ENCODE measurements around the gene CARD11. TPM values are rescaled to one million over a fixed set of nuclear protein-coding genes. Genes with fewer than 3 reads are reported as not detected.

CARD11 gene
- total and polyA plus RNA-seq, 7 experiments from 2014 or later = 13.3 to 136 (median 113) TPM

GRCh38 chr7:2967705-2968104, 76.0 kb downstream of the CARD11 start:
- peaks cover 0 to 22% (median 12%) of the 10 kb centered on the region in 3 experiments for H3K9me3 ChIP-seq (ENCODE audit: control insufficient read depth in 2 of 3, low read length in 3 of 3)
- ChIA-PET CTCF (no interaction called here), POLR2A (interaction anchor here (0.7 to 1.4 kb wide), 3 partner anchors 14 to 15 kb away, joined by 3 to 4 read pairs (median 3); no protein-coding TSS in a partner anchor)
- Mint-ChIP-seq H3K27ac (peak overlapping the region in 1 of 9 donors; percentile 29), H3K4me3 (no peak overlapping the region), H3K4me1 (peaks cover 20 to 43% (median 29%) of the 10 kb centered on the region in 7 donors), H3K9me3 (peaks cover 0 to 28% (median 18%) of the 10 kb centered on the region in 11 donors), H3K27me3 (no peaks in the 10 kb centered on the region), H3K36me3 (peaks cover 18 to 49% (median 35%) of the 10 kb centered on the region in 5 donors)
- no peaks in the 10 kb centered on the region for H3K27me3 ChIP-seq (ENCODE audit: control insufficient read depth in 2 of 2, insufficient read depth in 2 of 2, low read length in 2 of 2)
- peaks cover 0 to 38% (median 3%) of the 10 kb centered on the region in 3 experiments for H3K36me3 ChIP-seq (ENCODE audit: control insufficient read depth in 2 of 3, insufficient read depth in 3 of 3, low read length in 3 of 3)
- no peak for ATAC-seq
- intact Hi-C loops (cut with micrococcal nuclease) = no loop called here
- no peak overlapping the region for H3K4me3 ChIP-seq (ENCODE audit: low read length)
- no peak for DNase-seq
- no peak overlapping the region for H3K27ac ChIP-seq (ENCODE audit: low read depth, low read length)
- peaks cover 0 to 6% of the 10 kb centered on the region in 2 donors for H3K4me1 ChIP-seq (ENCODE audit: control insufficient read depth in 2 of 2, insufficient read depth in 2 of 2, low read length in 2 of 2)

GRCh38 chr7:2967253-2967652, 76.4 kb downstream of the CARD11 start:
- Mint-ChIP-seq H3K4me1 (peaks cover 19 to 43% (median 29%) of the 10 kb centered on the region in 7 donors), H3K27ac (peak overlapping the region in 1 of 9 donors; percentile 29), H3K9me3 (peaks cover 0 to 28% (median 18%) of the 10 kb centered on the region in 11 donors), H3K36me3 (peaks cover 18 to 47% (median 38%) of the 10 kb centered on the region in 5 donors), H3K4me3 (no peak overlapping the region), H3K27me3 (no peaks in the 10 kb centered on the region)
- CTCF ChIA-PET = no interaction called here
- intact Hi-C loops (cut with micrococcal nuclease) = no loop called here
- H3K27ac ChIP-seq (ENCODE audit: low read depth, low read length) = no peak overlapping the region
- peaks cover 0 to 22% (median 12%) of the 10 kb centered on the region in 3 experiments for H3K9me3 ChIP-seq (ENCODE audit: control insufficient read depth in 2 of 3, low read length in 3 of 3)
- no peak overlapping the region for H3K4me3 ChIP-seq (ENCODE audit: low read length)
- peaks cover 0 to 38% (median 3%) of the 10 kb centered on the region in 3 experiments for H3K36me3 ChIP-seq (ENCODE audit: control insufficient read depth in 2 of 3, insufficient read depth in 3 of 3, low read length in 3 of 3)
- H3K27me3 ChIP-seq (ENCODE audit: control insufficient read depth in 2 of 2, insufficient read depth in 2 of 2, low read length in 2 of 2) = no peaks in the 10 kb centered on the region
- DNase-seq (no peak), ATAC-seq (no peak)
- POLR2A ChIA-PET = interaction anchor here (0.7 to 1.5 kb wide), 4 partner anchors 8 to 16 kb away, joined by 3 to 4 read pairs (median 3); no protein-coding TSS in a partner anchor
- peaks cover 0 to 10% of the 10 kb centered on the region in 2 donors for H3K4me1 ChIP-seq (ENCODE audit: control insufficient read depth in 2 of 2, insufficient read depth in 2 of 2, low read length in 2 of 2)

- Histone ChIP-seq H3K36me3 (ENCODE audit: control insufficient read depth in 2 of 3, insufficient read depth in 3 of 3, low read length in 3 of 3) (peaks cover 0 to 38% (median 3%) of the 10 kb centered on the region in 3 experiments), H3K27me3 (ENCODE audit: control insufficient read depth in 2 of 2, insufficient read depth in 2 of 2, low read length in 2 of 2) (no peaks in the 10 kb centered on the region), H3K4me3 (ENCODE audit: low read length) (no peak overlapping the region), H3K4me1 (ENCODE audit: control insufficient read depth in 2 of 2, insufficient read depth in 2 of 2, low read length in 2 of 2) (peaks cover 0 to 17% of the 10 kb centered on the region in 2 donors), H3K9me3 (ENCODE audit: control insufficient read depth in 2 of 3, low read length in 3 of 3) (peaks cover 0 to 22% (median 12%) of the 10 kb centered on the region in 3 experiments), H3K27ac (ENCODE audit: low read depth, low read length) (no peak overlapping the region)
- POLR2A ChIA-PET = interaction anchor here (1.4 to 1.5 kb wide), 2 partner anchors 9 to 16 kb away, joined by 3 to 4 read pairs; no protein-coding TSS in a partner anchor
- intact Hi-C loops (cut with micrococcal nuclease) = no loop called here
- CTCF ChIA-PET = no interaction called here
- ATAC-seq = no peak
- Mint-ChIP-seq H3K27me3 (no peaks in the 10 kb centered on the region), H3K4me3 (peak overlapping the region in 1 of 10 donors; percentile 23), H3K4me1 (peaks cover 23 to 46% (median 33%) of the 10 kb centered on the region in 7 donors), H3K9me3 (peaks cover 0 to 28% (median 18%) of the 10 kb centered on the region in 11 donors), H3K36me3 (peaks cover 18 to 51% (median 42%) of the 10 kb centered on the region in 5 donors), H3K27ac (peak overlapping the region in 1 of 9 donors; percentile 39)
- no peak for DNase-seq
These were observed 77.1 kb downstream of the CARD11 start for GRCh38 chr7:2966466-2967078.

- Histone ChIP-seq H3K27ac (ENCODE audit: low read depth, low read length) (no peak overlapping the region), H3K9me3 (ENCODE audit: control insufficient read depth in 2 of 3, low read length in 3 of 3) (peaks cover 0 to 22% (median 12%) of the 10 kb centered on the region in 3 experiments), H3K4me1 (ENCODE audit: control insufficient read depth in 2 of 2, insufficient read depth in 2 of 2, low read length in 2 of 2) (peaks cover 0 to 17% of the 10 kb centered on the region in 2 donors), H3K36me3 (ENCODE audit: control insufficient read depth in 2 of 3, insufficient read depth in 3 of 3, low read length in 3 of 3) (peaks cover 0 to 38% (median 3%) of the 10 kb centered on the region in 3 experiments), H3K27me3 (ENCODE audit: control insufficient read depth in 2 of 2, insufficient read depth in 2 of 2, low read length in 2 of 2) (no peaks in the 10 kb centered on the region), H3K4me3 (ENCODE audit: low read length) (no peak overlapping the region)
- intact Hi-C loops (cut with micrococcal nuclease) = no loop called here
- ChIA-PET CTCF (no interaction called here), POLR2A (interaction anchor here (0.7 to 1.9 kb wide), 4 partner anchors 8 to 11 kb away, joined by 3 to 7 read pairs (median 4); no protein-coding TSS in a partner anchor)
- DNase-seq (no peak), ATAC-seq (no peak)
- H3K9me3 Mint-ChIP-seq = peaks cover 0 to 28% (median 18%) of the 10 kb centered on the region in 11 donors
- H3K27ac Mint-ChIP-seq = peak overlapping the region in 3 of 9 donors; percentile 25 to 72 (median 44)
- H3K27me3 Mint-ChIP-seq = no peaks in the 10 kb centered on the region
- H3K36me3 Mint-ChIP-seq = peaks cover 18 to 52% (median 42%) of the 10 kb centered on the region in 5 donors
- H3K4me3 Mint-ChIP-seq = no peak overlapping the region
- peaks cover 24 to 47% (median 39%) of the 10 kb centered on the region in 7 donors for H3K4me1 Mint-ChIP-seq
These were observed 77.9 kb downstream of the CARD11 start for GRCh38 chr7:2965745-2966270.

GRCh38 chr7:2965301-2965700, 78.4 kb downstream of the CARD11 start:
- POLR2A ChIA-PET = interaction anchor here (0.7 to 1.9 kb wide), 3 partner anchors 8 to 10 kb away, joined by 3 to 7 read pairs (median 6); no protein-coding TSS in a partner anchor
- H3K27ac Mint-ChIP-seq = peak overlapping the region in 4 of 9 donors; percentile 3 to 72 (median 42)

DNA sequence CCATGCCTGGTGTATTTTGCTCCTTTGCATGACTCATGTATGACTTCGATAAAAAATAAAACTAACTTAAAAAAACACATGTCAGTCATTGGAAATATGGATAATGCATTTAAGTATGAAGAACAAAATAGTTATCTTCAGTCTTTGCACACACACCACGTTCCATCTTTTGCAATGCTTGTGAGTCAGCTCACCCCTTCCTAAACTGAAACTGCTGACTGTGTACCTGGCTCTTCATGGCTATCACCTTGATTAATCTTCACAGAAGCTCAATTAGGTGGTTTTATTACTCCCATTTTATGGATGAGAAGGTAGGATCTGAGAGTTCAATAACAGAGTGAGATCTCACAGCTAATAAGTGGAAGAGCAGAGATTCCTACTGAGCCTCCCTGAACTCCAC, 79.5 kb downstream of the CARD11 start:
- Mint-ChIP-seq H3K27ac (peak overlapping the region in 5 of 9 donors; percentile 6 to 72 (median 11)), H3K9me3 (peaks cover 0 to 28% (median 18%) of the 10 kb centered on the region in 11 donors), H3K4me1 (peaks cover 35 to 61% (median 53%) of the 10 kb centered on the region in 7 donors), H3K36me3 (peaks cover 18 to 60% (median 42%) of the 10 kb centered on the region in 5 donors), H3K27me3 (no peaks in the 10 kb centered on the region), H3K4me3 (no peak overlapping the region)
- Histone ChIP-seq H3K9me3 (ENCODE audit: control insufficient read depth in 2 of 3, low read length in 3 of 3) (peaks cover 0 to 22% (median 12%) of the 10 kb centered on the region in 3 experiments), H3K4me1 (ENCODE audit: control insufficient read depth in 2 of 2, insufficient read depth in 2 of 2, low read length in 2 of 2) (peaks cover 0 to 27% of the 10 kb centered on the region in 2 donors), H3K27ac (ENCODE audit: low read depth, low read length) (no peak overlapping the region), H3K4me3 (ENCODE audit: low read length) (no peak overlapping the region), H3K36me3 (ENCODE audit: control insufficient read depth in 2 of 3, insufficient read depth in 3 of 3, low read length in 3 of 3) (peaks cover 0 to 35% (median 3%) of the 10 kb centered on the region in 3 experiments), H3K27me3 (ENCODE audit: control insufficient read depth in 2 of 2, insufficient read depth in 2 of 2, low read length in 2 of 2) (no peaks in the 10 kb centered on the region)
- ChIA-PET POLR2A (interaction anchor here (1.9 kb wide), 2 partner anchors 9 kb away, joined by 6 to 7 read pairs; no protein-coding TSS in a partner anchor), CTCF (interaction anchor here (0.9 kb wide), 1 partner anchor 42 kb away, joined by 3 read pairs; no protein-coding TSS in a partner anchor)
- ATAC-seq (no peak), DNase-seq (no peak)
- intact Hi-C loops (cut with micrococcal nuclease) = no loop called here

More at GRCh38 chr7:2965301-2965700, 78.4 kb downstream of the CARD11 start:
- Histone ChIP-seq H3K9me3 (ENCODE audit: control insufficient read depth in 2 of 3, low read length in 3 of 3) (peaks cover 0 to 22% (median 12%) of the 10 kb centered on the region in 3 experiments), H3K36me3 (ENCODE audit: control insufficient read depth in 2 of 3, insufficient read depth in 3 of 3, low read length in 3 of 3) (peaks cover 0 to 38% (median 3%) of the 10 kb centered on the region in 3 experiments), H3K4me3 (ENCODE audit: low read length) (no peak overlapping the region), H3K27ac (ENCODE audit: low read depth, low read length) (no peak overlapping the region), H3K27me3 (ENCODE audit: control insufficient read depth in 2 of 2, insufficient read depth in 2 of 2, low read length in 2 of 2) (no peaks in the 10 kb centered on the region), H3K4me1 (ENCODE audit: control insufficient read depth in 2 of 2, insufficient read depth in 2 of 2, low read length in 2 of 2) (peaks cover 0 to 23% of the 10 kb centered on the region in 2 donors)
- H3K9me3 Mint-ChIP-seq = peaks cover 0 to 28% (median 18%) of the 10 kb centered on the region in 11 donors
- no peak for ATAC-seq
- peaks cover 27 to 51% (median 43%) of the 10 kb centered on the region in 7 donors for H3K4me1 Mint-ChIP-seq
- intact Hi-C loops (cut with micrococcal nuclease) = no loop called here
- no peaks in the 10 kb centered on the region for H3K27me3 Mint-ChIP-seq
- peaks cover 18 to 55% (median 42%) of the 10 kb centered on the region in 5 donors for H3K36me3 Mint-ChIP-seq
- no peak overlapping the region for H3K4me3 Mint-ChIP-seq
- CTCF ChIA-PET = no interaction called here
- DNase-seq = no peak
